ENCODE results near the gene REXO4. TPM values are rescaled to one million over a fixed set of nuclear protein-coding genes. Genes with fewer than 3 reads are reported as not detected.

REXO4 gene
- total and polyA plus RNA-seq, 4 donors: 7.4 to 12.1 (median 9.1) TPM

- no peaks in the 10 kb centered on the region for H3K9me3 ChIP-seq (ENCODE audit: control insufficient read depth in 4 of 4, low read length in 3 of 4)
- TF ChIP-seq EGR1 (IDR thresholded peaks at IDR 0.05; ENCODE audit: low read depth in 2 of 2) (no peak), RAD21 (IDR thresholded peaks at IDR 0.05) (no peak), JUND (IDR thresholded peaks at IDR 0.05) (peak; percentile 49 to 82), FOXA2 (IDR thresholded peaks at IDR 0.05) (no peak)
- TF ChIP-seq, protein P1, sequence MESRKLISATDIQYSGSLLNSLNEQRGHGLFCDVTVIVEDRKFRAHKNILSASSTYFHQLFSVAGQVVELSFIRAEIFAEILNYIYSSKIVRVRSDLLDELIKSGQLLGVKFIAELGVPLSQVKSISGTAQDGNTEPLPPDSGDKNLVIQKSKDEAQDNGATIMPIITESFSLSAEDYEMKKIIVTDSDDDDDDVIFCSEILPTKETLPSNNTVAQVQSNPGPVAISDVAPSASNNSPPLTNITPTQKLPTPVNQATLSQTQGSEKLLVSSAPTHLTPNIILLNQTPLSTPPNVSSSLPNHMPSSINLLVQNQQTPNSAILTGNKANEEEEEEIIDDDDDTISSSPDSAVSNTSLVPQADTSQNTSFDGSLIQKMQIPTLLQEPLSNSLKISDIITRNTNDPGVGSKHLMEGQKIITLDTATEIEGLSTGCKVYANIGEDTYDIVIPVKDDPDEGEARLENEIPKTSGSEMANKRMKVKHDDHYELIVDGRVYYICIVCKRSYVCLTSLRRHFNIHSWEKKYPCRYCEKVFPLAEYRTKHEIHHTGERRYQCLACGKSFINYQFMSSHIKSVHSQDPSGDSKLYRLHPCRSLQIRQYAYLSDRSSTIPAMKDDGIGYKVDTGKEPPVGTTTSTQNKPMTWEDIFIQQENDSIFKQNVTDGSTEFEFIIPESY (IDR thresholded peaks at IDR 0.05): no peak
- peak overlapping the region; percentile 92 to 99 for H3K9ac ChIP-seq (ENCODE audit: low read depth in 1 of 2, low read length in 2 of 2)
- H3K27me3 ChIP-seq (ENCODE audit: control insufficient read depth in 4 of 4, insufficient read depth in 4 of 4, low read length in 3 of 4): no peaks in the 10 kb centered on the region
- WGBS: 5% methylated on average over 12 of the region's 12 CpGs
- peaks cover 0 to 7% (median 2%) of the 10 kb centered on the region in 4 donors for H3K36me3 ChIP-seq (ENCODE audit: control insufficient read depth in 4 of 4, insufficient read depth in 3 of 4, low read depth in 1 of 4, low read length in 3 of 4)
- DNase-seq (ENCODE audit: low spot score): no peak
- peak overlapping the region; percentile 63 to 97 (median 96) for H3K4me3 ChIP-seq (ENCODE audit: low read depth in 1 of 3, low read length in 3 of 3)
- H3K4me1 ChIP-seq (ENCODE audit: control insufficient read depth in 4 of 4, insufficient read depth in 4 of 4, low read length in 3 of 4): peaks cover 21 to 58% (median 46%) of the 10 kb centered on the region in 4 donors
- H3K27ac ChIP-seq (ENCODE audit: low read depth in 1 of 2, low read length in 2 of 2): peak overlapping the region; percentile 94
These were observed 43.1 kb downstream of the REXO4 start for GRCh38 chr9:133374612-133375115.

DNA sequence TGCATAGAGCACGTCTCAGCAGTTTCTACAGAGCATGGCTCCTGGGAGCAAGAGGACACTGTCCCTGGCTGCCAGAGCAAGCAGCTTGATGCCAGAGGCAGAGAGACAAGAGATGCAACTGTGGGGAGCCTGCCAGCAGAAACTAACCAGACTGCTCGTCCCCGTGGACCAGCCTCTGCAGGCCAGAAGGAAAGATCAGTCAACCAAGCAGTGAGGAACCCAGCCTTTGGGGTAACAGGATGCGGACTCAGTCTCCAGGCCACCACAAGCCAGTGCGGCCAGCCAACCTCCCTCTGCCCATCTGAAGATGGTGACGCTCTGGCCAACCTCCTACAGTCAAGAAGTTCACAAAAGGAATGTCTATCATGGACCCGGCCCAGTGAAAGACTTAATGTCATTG, 45.7 kb downstream of the REXO4 start:
- H3K4me1 ChIP-seq (ENCODE audit: control insufficient read depth in 4 of 4, insufficient read depth in 4 of 4, low read length in 3 of 4): peaks cover 28 to 80% (median 70%) of the 10 kb centered on the region in 4 donors
- no peaks in the 10 kb centered on the region for H3K9me3 ChIP-seq (ENCODE audit: control insufficient read depth in 4 of 4, low read length in 3 of 4)
- no peaks in the 10 kb centered on the region for H3K27me3 ChIP-seq (ENCODE audit: control insufficient read depth in 4 of 4, insufficient read depth in 4 of 4, low read length in 3 of 4)
- 62% methylated on average over 7 of the region's 7 CpGs for WGBS
- peak overlapping the region in 1 of 2 donors; percentile 51 for H3K27ac ChIP-seq (ENCODE audit: low read depth in 1 of 2, low read length in 2 of 2)
- DNase-seq (ENCODE audit: low spot score): no peak
- H3K36me3 ChIP-seq (ENCODE audit: control insufficient read depth in 4 of 4, insufficient read depth in 3 of 4, low read depth in 1 of 4, low read length in 3 of 4): peaks cover 2 to 11% (median 3%) of the 10 kb centered on the region in 4 donors
- H3K9ac ChIP-seq (ENCODE audit: low read depth in 1 of 2, low read length in 2 of 2): no peak overlapping the region
- TF ChIP-seq, protein P1 (IDR thresholded peaks at IDR 0.05): no peak
- TF ChIP-seq RXRA (IDR thresholded peaks at IDR 0.05): no peak
- no peak for TF ChIP-seq JUND (IDR thresholded peaks at IDR 0.05)
- no peak for TF ChIP-seq ATF3 (IDR thresholded peaks at IDR 0.05)
- no peak for TF ChIP-seq YY1 (IDR thresholded peaks at IDR 0.05)
- no peak for TF ChIP-seq HNF4G (IDR thresholded peaks at IDR 0.05)
- TF ChIP-seq HNF4A (conservative IDR thresholded peaks at IDR 0.05): no peak
- no peak for TF ChIP-seq FOXA2 (IDR thresholded peaks at IDR 0.05)
- no peak for TF ChIP-seq REST (IDR thresholded peaks at IDR 0.05)
- TF ChIP-seq SP1 (IDR thresholded peaks at IDR 0.05): no peak
- TF ChIP-seq TAF1 (conservative IDR thresholded peaks at IDR 0.05): no peak
- TF ChIP-seq FOXA1 (IDR thresholded peaks at IDR 0.05): no peak
- no peak for TF ChIP-seq NR2F2 (IDR thresholded peaks at IDR 0.05)
- no peak for TF ChIP-seq EGR1 (IDR thresholded peaks at IDR 0.05; ENCODE audit: low read depth in 2 of 2)
- TF ChIP-seq CTCF (IDR thresholded peaks at IDR 0.05; ENCODE audit: low read depth, low read length, missing input control): no peak
- no peak for TF ChIP-seq MAX (IDR thresholded peaks at IDR 0.05)
- TF ChIP-seq RAD21 (IDR thresholded peaks at IDR 0.05): no peak
- no peak for TF ChIP-seq GABPA (IDR thresholded peaks at IDR 0.05 in 1 of 2, conservative IDR thresholded peaks at IDR 0.05 in 1 of 2)
- H3K4me3 ChIP-seq (ENCODE audit: low read depth in 1 of 3, low read length in 3 of 3): no peak overlapping the region
